Fibroblast of upper back skin (primary cell): Measurements from ENCODE around the gene GRIN2A.

Experiments
- DNase-seq: peaks from one replicate; pipeline ENCODE4 v3.0.0-alpha.2; 2013

GRIN2A gene

DNA sequence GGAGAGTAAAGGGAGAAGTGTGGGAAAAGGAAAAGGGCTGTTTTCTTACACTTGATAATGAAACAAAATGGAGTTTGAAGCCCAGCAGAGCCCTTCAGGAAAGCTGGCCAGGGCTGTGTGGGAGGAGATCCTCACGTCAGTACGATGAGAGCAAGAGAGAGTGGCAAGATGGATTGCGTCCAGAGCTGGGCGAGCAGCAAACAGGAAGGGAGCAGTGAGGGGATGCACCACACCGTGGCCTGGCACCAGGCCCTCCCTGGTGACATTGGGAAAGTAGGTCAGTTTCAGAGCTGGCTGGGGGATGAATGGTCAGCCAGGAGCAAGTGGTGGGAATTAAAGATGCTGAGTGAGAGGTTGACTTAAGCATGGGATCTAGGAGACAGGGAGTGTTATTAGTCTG is 273.6 kb downstream of the GRIN2A start:
- DNase-seq: no peak

DNA sequence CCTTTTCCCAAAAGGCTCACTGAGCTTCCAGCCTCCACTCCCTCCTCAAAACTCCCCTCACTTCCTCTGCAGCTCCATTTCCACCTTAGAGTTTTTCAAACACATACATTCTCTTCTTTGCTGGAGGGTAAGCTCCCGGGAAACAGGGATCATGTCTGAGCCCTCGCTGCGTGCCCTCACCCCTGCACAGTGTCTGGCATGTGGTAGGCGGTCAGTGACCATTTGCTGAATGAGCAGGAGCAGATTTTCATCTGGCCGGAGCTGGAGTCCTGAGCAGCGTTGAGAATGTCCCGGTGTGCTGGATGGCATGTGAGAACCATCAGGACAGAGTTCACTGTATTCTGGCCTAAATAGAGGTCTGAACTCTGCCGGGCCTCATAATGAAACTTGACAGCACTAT is 274.5 kb downstream of the GRIN2A start:
- DNase-seq: no peak

DNA sequence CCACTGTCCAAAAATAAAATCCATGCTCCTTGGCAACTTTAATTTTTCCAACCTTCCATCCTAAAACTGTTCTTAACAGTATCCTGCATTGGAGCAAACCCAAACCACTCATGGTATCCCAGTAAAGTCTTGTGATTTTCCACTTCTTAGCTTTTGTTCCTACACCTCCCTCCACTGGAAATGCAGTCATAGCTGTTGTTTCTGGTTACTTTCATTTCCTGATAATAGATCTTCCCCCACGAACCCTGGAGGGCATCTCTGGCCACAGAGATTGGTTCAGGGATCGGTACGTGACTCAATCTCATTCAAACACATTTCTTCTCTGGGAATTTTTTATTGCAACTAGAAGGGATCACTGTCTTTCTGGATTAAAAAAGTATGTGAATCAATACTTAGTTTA is 276.0 kb downstream of the GRIN2A start:
- no peak for DNase-seq

DNA sequence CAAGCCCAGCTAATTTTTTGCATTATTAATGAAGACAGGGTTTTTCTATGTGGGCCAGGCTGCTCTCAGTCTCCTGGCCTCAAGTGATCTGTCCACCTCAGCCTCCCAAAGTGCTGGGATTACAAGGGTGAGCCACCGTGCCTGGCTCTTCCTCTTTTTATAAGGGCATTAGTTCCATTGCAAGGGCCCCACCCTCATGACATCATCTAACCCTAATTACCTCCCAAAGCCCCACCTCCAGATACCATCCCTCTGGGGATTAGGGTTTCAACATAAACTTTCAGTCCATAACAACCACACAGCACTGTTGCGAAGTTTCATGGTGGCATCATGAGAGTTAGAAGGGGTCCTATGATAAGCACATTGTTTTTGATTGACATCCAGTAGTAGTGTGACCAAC is 277.7 kb downstream of the GRIN2A start:
- DNase-seq: no peak

DNA sequence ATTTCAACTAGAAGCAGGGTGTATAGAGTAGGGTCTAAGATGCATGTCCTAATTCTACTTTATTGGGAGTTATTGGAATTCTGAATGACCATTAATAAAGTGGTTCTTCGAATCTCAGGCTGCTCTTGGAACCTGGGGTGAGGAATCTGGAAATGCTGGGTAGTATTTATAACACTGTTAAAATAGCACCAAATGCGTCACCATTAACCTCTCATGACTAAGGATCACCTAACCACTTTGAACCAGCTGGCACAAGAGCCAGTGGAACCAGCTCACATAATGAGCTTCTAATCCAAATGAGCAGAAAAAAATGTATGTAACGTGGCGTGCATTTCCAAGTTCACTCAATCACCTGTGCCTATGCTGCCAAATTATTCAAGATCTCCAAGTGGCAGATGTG is 281.7 kb downstream of the GRIN2A start:
- DNase-seq: no peak

DNA sequence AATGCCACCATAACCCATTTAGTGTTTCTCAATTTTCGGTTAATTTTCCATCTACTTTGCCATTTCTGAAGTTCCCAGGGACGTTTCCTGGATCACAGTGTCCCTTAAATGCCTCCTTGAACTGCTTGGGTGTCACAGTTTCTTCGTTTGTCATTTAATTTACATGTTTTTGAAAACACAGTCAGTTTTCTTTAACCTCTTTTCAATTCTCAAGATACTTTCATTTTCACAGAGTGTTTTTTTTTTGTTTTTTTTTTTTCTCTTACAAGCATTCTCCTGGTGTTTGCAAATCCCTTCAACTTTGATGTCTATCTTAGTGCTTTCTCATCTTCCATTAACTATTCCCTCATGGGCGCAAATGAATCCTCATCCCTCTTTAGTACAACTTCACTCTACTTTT is 283.7 kb downstream of the GRIN2A start:
- DNase-seq: no peak

DNA sequence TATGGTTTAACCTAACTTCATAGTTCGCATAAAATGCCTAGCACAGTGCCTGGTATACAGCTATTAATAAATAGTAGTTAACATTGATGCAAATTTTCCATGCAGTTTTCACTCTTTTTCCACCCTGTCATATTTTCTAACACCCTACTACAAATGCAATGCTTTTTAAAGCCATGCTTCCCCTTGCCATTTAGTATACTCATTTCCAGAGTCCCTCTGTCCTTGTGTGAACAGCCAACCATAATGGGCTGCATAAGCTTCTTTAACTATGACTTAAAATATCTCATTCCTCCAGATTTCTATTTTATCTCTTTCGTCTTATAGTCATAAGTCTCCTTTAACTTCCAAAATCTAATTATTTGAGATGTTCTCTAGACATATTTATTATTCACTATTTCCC is 284.1 kb downstream of the GRIN2A start:
- DNase-seq: no peak

DNA sequence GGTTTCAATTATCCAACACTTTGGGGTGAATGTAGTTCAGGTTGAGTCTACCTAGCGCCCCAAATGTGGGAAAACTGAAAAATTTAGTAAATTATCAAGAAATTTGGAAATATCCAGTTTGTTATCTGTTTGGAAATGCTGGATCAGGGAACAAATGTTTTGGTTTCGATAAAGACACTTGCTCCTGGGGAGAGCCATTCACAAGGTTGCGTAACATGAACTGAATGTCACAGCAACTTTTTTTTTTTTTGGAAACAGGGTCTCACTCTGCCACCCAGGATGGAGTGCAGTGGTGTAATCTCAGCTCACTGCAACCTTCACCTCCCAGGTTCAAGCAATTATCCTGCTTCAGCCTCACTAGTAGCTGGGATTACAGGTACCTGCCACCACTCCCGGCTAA is 286.4 kb downstream of the GRIN2A start:
- no peak for DNase-seq

DNA sequence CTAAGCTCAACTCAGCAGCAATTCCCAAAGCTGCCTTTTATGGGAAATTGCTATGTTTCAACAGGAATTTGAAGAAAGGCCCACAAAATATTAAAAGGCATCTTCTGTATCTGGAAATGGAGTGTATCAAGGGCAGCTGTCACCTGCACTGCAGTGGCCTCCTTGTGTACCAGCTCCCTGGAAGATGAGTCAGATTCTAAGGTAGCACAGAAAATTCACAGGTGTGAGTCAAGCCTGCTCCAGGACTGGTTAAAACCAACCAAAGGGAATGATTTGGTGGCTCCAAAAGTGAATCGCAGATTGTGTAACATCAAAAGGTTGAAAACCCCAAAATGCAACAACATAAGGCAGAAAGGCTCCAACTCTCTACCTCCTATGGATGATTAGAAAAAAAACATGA is 296.4 kb downstream of the GRIN2A start:
- DNase-seq: no peak

DNA sequence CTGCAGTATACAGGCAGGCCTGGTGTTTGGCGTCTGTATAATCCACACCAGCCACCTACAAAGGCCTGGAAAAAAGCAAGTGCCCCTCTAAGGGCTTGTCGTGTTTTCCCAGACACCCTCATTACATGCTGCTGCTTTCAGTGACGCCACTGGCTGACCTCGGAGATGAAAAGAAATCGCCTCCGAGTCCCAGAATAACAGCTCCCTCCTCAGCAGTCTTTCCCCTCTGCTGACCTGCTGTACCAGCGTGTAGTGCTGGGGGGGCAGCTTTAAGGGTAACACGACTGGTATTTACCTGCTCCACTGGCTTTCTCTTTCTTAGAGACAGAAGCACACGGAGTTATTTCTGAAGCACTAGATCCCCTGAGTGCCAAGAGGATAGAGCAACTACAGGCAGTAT is 296.8 kb downstream of the GRIN2A start:
- no peak for DNase-seq

DNA sequence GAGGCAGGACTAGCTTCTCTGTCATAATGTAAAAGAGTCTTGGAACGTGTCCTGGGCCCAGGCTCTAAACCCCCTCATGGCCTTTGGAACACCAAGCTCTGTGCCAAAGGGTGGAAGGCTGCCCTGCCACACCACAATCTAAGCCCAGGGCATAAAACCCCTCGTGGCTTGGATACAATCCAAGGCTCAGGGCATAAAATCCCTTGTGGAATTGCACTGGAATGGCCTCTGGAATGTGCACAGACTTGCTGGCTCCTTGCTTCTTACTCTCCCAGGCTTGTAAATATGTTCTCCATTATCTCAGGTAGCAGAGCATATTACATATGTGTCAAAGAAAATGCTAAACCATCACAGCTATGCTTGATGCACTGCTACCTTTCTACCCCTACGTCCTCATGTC is 306.2 kb downstream of the GRIN2A start:
- peak; percentile 18 for DNase-seq

DNA sequence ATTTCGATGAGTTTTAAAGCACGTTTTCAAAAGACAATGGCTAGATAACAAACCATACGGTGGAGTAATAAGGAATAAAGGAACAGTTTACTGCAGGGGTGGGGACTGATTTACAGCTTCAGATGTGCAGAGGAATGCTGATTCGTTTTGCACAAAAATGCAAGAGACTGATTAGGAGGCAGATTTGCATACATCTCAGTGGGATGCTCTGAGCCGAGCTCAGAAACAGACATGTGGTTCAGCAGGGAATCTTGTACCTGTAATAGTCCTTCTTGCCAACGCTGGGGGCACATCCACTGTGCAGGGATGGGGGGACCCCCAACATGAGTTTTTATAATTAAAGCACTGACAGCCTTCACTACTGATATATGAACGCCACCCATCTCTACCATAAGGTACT is 308.0 kb downstream of the GRIN2A start:
- DNase-seq: no peak

DNA sequence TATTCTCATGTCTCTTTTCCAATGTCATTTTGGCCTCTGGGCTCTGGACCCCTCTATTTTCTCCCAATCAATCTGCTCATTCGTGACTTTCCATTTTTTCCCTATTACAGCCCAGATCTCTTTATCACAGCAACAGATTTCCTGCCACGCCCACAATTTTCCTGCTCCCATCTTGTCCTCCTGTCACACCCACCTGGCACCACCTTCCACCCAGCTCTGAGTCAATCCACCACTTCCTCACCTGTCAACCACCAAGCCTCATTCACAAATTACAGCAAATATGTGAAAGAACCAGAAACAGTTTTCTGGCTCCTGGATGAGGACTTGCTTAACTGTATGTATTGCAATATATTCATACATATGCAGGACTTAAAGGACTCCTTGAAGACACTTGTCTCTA is 311.3 kb downstream of the GRIN2A start:
- DNase-seq: no peak

DNA sequence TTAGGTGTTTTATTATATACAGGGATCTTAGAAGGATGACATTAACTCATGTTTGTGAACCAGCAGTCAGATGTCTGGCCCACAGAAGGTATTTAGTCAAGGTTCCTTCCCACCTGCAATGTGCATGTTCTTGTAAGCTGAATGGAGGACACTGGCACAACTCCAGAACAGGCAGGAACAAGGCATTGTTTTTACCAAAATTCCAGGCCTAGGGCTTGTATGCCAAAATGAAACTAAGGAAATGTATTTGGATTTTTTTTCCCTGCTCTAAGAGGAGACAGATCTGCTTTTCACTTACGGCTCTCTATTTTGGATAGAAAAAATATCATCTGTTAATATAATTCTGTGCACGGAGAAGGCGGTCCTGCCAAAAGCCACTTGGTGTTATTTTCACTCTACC is 312.5 kb downstream of the GRIN2A start:
- no peak for DNase-seq

DNA sequence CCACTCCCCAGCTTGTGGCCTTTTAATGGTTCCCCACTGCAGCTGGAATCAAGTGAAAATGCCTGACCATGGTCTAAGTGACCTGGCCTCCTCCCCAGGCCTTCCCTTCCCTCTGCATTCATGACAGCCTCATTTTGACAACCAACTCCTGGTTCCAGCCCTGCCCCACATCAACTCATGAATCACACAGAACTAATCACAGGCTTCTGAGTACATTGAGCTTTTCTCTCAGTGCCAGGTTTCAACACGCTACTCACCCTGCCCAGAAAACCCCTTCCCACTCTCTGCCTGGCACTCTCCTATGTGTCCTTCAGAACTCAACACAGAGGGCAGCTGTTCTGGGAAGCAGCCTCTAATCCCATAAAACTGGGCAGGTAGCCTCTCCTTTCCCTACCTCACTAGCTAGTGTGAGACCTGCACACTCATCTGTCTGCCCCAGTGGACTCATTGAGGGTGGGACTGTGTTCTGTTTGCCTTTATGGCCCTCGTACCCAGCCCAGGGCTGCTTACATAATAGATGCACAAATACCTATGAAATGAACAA is 313.6 kb downstream of the GRIN2A start:
- DNase-seq: no peak

DNA sequence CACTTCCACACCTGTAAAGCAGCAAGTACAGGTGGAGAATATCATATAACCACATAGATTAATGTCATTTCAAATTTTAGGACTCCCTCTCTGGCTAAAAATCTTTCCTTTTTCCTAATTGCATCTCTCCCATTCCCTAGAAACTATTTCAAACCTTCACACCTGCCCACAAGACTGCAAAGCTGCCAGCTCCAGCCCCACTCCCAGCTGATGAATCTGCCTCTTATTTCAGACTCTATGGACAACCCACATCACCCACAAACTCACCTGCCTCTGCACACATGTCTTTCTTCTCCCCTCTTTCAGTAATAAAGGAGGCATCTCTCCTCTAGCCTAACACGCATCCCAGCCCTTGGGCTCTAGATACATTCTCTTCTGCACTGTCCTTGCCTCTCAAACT is 315.1 kb downstream of the GRIN2A start:
- DNase-seq: no peak

DNA sequence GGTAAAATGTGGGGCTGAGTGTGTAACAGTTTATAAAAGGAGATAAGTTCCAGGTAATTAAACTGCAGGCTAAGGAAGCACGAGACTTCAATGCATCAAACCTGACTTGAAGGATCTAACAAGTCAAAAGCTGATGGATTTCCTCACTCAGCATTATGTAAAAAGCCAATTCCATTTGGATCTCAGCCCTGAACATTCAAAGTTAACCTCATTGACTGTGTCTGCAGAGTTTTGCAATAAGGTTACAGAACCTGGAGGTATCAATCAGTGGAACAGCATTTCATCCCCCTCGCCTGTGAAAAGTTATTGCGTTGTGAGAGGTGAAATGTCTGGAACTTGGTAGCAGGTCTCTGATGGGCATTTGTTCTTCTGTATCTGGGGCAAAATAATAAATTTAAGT is 317.8 kb downstream of the GRIN2A start:
- DNase-seq: no peak

DNA sequence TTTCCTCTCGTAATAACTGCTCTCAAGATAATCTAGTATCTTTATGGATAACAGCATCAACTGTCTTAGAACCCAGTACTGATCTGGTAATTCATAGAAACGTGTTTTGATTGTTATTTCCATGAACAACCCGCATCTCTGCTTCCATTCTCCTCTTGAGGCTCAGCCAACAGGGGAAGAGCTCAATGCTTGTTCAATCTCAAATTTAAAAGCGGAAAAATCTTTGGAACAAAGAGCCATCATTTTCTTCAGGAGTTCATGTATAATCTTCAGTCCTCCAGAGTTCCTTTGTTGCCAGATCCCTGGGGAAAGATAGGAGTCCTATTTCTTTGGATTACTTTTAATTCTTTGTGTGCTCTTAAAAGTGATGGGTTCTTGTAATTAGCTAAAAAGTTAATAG is 319.9 kb downstream of the GRIN2A start:
- no peak for DNase-seq

DNA sequence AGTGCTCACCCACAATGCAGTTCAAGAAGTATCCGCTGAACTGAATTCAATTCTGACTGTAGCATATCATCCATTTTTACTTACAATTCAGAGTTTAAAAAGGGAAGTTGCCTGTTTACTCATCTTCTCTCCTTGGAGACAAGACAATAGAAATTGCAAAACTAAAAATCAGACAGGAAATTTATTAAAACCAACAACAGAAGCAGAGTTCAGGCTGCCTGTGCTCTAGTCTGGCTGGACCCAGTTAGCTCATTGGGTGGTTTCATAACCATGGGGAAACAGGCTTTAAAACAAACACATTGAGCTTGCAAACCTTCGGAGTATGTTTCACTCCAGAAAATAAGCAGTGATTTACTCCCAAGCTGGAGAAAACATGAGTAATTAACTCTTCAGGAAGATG is 321.4 kb downstream of the GRIN2A start:
- no peak for DNase-seq

DNA sequence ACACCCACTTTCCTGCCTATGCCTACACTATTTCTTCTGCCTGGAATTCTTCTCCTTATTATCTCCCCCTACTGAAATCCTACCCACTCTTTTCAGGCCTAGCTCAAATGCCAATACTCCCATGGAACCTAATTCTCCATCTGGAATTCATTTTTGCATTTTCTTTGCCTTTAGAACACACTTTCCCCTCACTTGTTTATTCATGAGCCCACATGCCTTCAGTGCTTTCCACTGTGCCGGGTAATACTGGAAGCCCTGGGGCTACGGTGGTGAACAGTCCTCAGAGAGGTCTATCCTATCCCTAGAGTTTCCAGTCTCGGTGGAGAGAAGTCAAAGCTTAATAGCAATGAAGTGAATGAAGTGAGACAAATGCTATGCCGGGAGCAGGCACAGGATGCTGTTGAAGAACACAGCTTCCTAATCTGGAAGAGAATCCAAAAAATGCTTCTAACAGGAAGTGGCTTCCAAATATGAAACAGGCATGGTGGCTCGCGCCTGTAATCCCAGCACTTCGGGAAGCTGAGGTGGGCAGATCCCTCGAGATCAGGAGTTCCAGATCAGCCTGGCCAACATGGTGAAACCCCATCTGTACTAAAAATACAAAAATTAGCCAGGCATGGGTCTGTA is 322.4 kb downstream of the GRIN2A start:
- DNase-seq: peak; percentile 56

DNA sequence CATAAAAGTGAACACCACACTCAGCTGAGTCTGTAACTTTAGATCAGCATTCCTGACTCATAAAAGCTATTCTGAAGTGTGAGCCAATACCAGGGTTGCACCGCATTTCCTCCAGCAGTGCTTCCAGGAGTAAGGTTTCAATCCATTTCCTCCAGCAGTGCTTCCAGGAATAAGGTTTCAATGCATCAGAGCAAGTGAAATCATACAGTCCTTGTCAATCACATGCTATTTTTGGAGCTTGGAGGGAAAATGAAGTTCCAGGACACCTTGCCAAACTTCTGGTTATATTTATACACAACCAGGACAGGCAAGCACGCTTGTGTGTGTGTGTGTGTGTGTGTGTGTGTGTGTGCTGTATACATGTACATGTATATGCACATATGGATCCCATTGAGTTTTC is 327.6 kb downstream of the GRIN2A start:
- DNase-seq: peak; percentile 94

DNA sequence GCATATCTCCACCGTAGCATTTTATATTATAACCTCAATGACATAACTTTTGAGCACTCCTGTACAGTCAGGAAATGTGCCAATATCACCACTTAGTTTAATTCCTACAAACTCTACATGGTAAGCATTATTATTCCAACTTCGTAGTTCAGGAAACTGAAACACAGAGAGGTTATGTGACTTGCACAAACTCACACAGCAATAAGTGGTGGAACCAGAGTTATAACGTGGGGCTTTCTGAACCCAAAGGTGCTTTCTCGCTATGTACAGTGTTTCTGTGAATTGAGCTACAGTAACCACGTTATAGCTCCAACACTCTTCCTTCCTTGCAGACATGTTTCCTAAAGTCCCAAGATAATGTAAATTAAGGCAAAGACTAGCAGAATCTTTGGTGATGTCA is 330.2 kb downstream of the GRIN2A start:
- DNase-seq: no peak

DNA sequence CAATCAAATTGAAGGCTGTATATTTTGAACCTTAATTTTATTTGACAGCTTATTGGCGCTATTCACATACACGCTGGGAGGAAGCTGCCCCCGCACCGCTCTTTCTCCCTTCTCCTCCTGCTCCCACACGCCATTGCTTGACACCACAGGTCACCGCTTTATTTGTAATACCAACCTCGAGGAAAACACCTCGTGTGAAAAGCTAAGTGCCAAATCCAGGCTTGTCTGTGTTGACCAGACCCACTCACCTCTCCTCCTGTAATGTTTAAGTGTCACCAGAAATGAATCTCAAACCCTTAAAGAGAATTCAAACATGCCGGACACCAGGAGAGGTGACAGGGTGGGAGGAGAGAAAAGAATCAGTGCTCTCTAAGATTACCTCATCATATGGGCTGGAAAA is 331.4 kb downstream of the GRIN2A start:
- no peak for DNase-seq

DNA sequence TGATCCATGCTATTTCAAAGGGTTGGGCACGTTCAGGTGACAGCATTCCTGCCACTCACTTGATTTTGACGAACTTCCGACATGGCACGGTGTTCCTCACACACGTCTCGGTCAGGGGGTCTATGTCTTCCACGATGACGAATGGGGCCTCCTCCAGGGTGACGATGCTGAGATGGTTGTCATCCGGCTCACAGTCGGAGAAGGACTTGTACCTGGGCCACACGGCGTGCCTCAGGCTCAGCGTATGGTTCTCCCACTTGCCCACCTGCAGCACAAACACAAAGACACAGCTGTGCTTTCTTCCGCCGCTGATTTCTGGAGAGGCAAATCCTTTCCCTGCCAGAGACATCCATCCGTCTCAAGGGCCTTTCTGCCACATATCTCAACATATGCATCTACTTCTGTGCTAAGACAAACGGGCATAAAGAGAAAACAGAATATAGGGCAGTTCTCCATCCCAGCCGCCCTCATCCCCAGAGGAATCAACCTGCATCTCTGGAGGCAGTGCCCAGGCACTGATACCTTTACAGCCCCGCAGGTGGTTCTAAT is 332.5 kb downstream of the GRIN2A start:
- no peak for DNase-seq

DNA sequence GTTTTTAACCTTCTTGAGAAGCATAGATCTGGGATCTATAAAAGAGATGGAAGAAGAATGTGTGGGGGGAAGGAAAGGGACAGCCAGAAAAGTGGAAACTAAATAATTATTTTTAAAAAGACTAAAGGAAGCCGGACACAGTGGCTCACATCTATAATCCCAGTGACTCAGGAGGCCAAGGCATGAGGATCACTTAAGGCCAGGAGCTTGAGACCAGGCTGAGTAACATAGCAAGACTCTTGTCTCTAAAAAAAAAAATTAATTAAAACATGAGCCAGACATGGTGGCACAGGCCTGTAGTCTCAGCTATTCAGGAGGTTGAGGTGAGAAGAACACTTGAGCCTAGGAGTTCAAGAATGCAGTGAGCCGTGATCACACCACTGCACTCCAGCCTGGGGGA is 335.1 kb downstream of the GRIN2A start:
- peak; percentile 23 for DNase-seq
